ENCODE data around the gene RPS18. TPM values are rescaled to one million over a fixed set of nuclear protein-coding genes. Genes with fewer than 3 reads are reported as not detected.

RPS18 gene
- total RNA-seq, 3 donors from 2014 or later (not counting 1 experiment from before 2014, with no cell fraction given) = 1,182 to 1,707 (median 1,500) TPM

DNA sequence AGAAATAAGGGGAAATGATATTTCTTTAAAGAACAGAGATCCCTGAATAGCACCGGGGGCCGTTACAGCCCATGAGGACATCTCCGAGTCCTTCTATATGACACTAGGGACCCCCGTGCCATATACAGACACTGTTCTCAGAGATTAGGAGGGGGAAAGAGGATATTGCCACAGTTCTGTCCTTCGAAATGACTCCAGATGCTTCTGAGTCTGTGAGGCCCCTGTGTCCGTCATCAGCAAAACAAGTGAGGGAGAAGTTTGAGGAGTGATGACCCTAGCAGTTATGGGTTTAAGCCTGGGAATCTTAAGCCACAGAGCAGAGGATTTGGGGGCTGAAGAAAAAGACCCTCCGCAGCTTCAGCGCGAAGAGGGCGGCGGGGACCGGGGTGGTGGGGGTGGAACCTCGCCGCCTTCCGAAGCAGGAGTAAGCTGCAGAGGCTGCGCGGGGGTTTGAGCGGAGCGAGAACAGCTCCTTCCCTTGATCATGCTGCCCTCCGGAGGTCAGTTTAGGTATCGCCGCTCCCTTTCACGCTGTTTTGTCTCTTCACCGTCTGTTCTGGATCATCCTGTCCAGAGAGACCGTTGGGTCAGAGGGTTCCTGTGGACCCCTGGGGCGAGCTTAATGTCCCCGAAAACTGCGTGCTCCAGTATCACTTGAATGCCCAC, 23.8 kb upstream of the RPS18 start:
- Histone ChIP-seq H3K36me3 (ENCODE audit: control insufficient read depth, insufficient read depth, low read length) (peaks cover 7% of the 10 kb centered on the region), H3K4me1 (ENCODE audit: control insufficient read depth, insufficient read depth, low read length) (peaks cover 28% of the 10 kb centered on the region), H3K27ac (ENCODE audit: low read length) (peak overlapping the region; percentile 94), H3K27me3 (ENCODE audit: control insufficient read depth, insufficient read depth, low read length) (no peaks in the 10 kb centered on the region), H3K9me3 (ENCODE audit: control insufficient read depth, insufficient read depth, low read length) (no peaks in the 10 kb centered on the region), H3K4me3 (ENCODE audit: low read length) (peak overlapping the region; percentile 45)
- Mint-ChIP-seq H3K27ac (peak overlapping the region; percentile 95 to 97), H3K4me3 (peak overlapping the region; percentile 90), H3K36me3 (no peaks in the 10 kb centered on the region), H3K9me3 (no peaks in the 10 kb centered on the region), H3K4me1 (peaks cover 22 to 37% of the 10 kb centered on the region in 2 donors), H3K27me3 (ENCODE audit: low read depth in 2 of 2) (peaks cover 0 to 5% of the 10 kb centered on the region in 2 donors)
- ATAC-seq (peak; percentile 38 to 63 (median 47)), DNase-seq (peak; percentile 89 to 95)
- TF ChIP-seq, protein P1, sequence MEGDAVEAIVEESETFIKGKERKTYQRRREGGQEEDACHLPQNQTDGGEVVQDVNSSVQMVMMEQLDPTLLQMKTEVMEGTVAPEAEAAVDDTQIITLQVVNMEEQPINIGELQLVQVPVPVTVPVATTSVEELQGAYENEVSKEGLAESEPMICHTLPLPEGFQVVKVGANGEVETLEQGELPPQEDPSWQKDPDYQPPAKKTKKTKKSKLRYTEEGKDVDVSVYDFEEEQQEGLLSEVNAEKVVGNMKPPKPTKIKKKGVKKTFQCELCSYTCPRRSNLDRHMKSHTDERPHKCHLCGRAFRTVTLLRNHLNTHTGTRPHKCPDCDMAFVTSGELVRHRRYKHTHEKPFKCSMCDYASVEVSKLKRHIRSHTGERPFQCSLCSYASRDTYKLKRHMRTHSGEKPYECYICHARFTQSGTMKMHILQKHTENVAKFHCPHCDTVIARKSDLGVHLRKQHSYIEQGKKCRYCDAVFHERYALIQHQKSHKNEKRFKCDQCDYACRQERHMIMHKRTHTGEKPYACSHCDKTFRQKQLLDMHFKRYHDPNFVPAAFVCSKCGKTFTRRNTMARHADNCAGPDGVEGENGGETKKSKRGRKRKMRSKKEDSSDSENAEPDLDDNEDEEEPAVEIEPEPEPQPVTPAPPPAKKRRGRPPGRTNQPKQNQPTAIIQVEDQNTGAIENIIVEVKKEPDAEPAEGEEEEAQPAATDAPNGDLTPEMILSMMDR (IDR thresholded peaks at IDR 0.05) = peak; percentile 94
- WGBS (ENCODE audit: insufficient coverage) = 2% methylated on average over 27 of the region's 28 CpGs
- intact Hi-C loops (cut with micrococcal nuclease) = loop anchor here (1.0 kb wide), 3 partner anchors 87 to 234 kb away; no protein-coding TSS in a partner anchor

DNA sequence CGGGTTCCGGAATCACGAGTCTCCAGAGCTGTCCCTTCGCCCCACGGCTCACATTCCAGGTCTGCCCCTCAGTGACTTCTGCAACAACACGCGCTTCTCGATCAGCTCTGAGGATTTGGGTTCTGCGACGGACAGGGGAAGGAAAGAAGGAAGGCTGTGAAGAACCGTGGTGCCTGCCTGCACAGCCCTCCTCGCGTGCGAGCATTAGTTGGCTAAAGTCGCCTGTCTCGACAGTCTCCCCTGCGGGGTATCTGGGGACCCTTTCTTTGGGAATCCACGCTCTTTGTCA, 23.3 kb upstream of the RPS18 start:
- Histone ChIP-seq H3K4me1 (ENCODE audit: control insufficient read depth, insufficient read depth, low read length) (peaks cover 28% of the 10 kb centered on the region), H3K4me3 (ENCODE audit: low read length) (peak overlapping the region; percentile 45), H3K9me3 (ENCODE audit: control insufficient read depth, insufficient read depth, low read length) (no peaks in the 10 kb centered on the region), H3K27me3 (ENCODE audit: control insufficient read depth, insufficient read depth, low read length) (no peaks in the 10 kb centered on the region), H3K27ac (ENCODE audit: low read length) (peak overlapping the region; percentile 94), H3K36me3 (ENCODE audit: control insufficient read depth, insufficient read depth, low read length) (peaks cover 7% of the 10 kb centered on the region)
- no peak for ATAC-seq
- no peaks in the 10 kb centered on the region for H3K36me3 Mint-ChIP-seq
- H3K4me3 Mint-ChIP-seq = peak overlapping the region; percentile 90
- H3K9me3 Mint-ChIP-seq = no peaks in the 10 kb centered on the region
- peak in 1 of 2 donors; percentile 79 for DNase-seq
- H3K27ac Mint-ChIP-seq = peak overlapping the region; percentile 95 to 97
- 0% methylated on average over 18 of the region's 18 CpGs for WGBS (ENCODE audit: insufficient coverage)
- intact Hi-C loops (cut with micrococcal nuclease) = loop anchor here (1.0 kb wide), 3 partner anchors 87 to 234 kb away; no protein-coding TSS in a partner anchor
- H3K4me1 Mint-ChIP-seq = peaks cover 22 to 37% of the 10 kb centered on the region in 2 donors
- TF ChIP-seq, protein P1 (IDR thresholded peaks at IDR 0.05) = no peak
- H3K27me3 Mint-ChIP-seq (ENCODE audit: low read depth in 2 of 2) = peaks cover 0 to 5% of the 10 kb centered on the region in 2 donors

DNA sequence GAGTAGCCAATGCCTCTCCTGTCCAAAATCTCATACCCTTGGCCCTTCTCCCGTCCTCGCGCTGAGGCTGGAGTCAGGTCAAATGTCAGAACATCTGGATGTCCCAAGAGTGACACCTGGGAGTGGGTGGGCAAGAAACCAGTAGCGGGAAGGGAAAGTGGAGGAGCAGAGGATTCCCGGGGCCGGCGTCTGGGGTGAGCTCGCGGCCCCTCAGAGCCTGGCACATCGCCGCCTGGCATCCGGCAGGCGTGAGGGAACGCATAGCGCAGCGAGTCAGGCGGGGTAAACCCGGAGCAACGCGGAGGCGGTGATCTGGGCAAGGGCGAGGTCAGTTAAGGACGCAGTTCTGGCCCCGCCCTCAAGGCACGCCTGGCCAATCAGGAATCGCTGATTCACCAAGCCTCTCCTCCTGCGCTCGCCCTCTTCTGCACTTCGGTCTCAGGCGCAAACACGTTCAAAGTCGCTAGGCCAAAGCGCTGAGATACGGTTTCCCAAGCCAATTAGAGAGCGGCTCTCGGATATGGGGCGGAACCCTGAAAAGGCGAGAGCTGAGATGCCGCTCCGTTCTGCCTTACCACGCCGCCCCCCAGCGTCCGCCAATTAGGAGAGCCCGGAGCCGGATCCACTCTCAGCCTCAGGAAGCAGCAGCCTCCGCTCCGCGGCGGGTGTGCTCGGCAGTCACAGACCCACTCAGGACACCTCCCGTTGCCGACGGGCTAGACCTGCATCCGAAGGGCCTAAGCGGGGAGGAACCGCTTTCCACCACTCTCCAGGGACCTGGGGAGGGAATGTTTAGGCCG, 22.7 kb upstream of the RPS18 start:
- no peaks in the 10 kb centered on the region for H3K36me3 Mint-ChIP-seq
- H3K4me3 ChIP-seq (ENCODE audit: low read length) = peak overlapping the region; percentile 68
- peak overlapping the region; percentile 90 for H3K4me3 Mint-ChIP-seq
- intact Hi-C loops (cut with micrococcal nuclease) = loop anchor here (1.0 kb wide), 5 partner anchors 22 to 235 kb away; partner anchors contain the start of genes RXRB, SLC39A7 and VPS52
- H3K27ac Mint-ChIP-seq = peak overlapping the region; percentile 95 to 97
- TF ChIP-seq, protein P1 (IDR thresholded peaks at IDR 0.05) = no peak
- under 1% methylated on average over 58 of the region's 58 CpGs for WGBS (ENCODE audit: insufficient coverage)
- peak; percentile 86 to 96 (median 88) for ATAC-seq
- no peaks in the 10 kb centered on the region for H3K9me3 Mint-ChIP-seq
- peak overlapping the region; percentile 94 for H3K27ac ChIP-seq (ENCODE audit: low read length)
- no peaks in the 10 kb centered on the region for H3K9me3 ChIP-seq (ENCODE audit: control insufficient read depth, insufficient read depth, low read length)
- H3K36me3 ChIP-seq (ENCODE audit: control insufficient read depth, insufficient read depth, low read length) = peaks cover 7% of the 10 kb centered on the region
- peak; percentile 96 to 99 for DNase-seq
- no peaks in the 10 kb centered on the region for H3K27me3 ChIP-seq (ENCODE audit: control insufficient read depth, insufficient read depth, low read length)
- H3K27me3 Mint-ChIP-seq (ENCODE audit: low read depth in 2 of 2) = peaks cover 0 to under 1% of the 10 kb centered on the region in 2 donors
- H3K4me1 Mint-ChIP-seq = peaks cover 22 to 37% of the 10 kb centered on the region in 2 donors
- H3K4me1 ChIP-seq (ENCODE audit: control insufficient read depth, insufficient read depth, low read length) = peaks cover 28% of the 10 kb centered on the region

Data from natural killer cell (primary cell).